ENCODE data around the gene PODXL. TPM values are rescaled to one million over a fixed set of nuclear protein-coding genes. Genes with fewer than 3 reads are reported as not detected.
A peak's percentile ranks its signal among the peaks of the same experiment; 100 is the strongest.

The PODXL gene
- total RNA-seq, 1 donor from 2014 or later: 37.7 TPM

- Histone ChIP-seq H4K20me1 (ENCODE audit: low read depth) (peaks cover 19% of the 10 kb centered on the region), H3K9me3 (ENCODE audit: low read depth) (no peaks in the 10 kb centered on the region), H3K9ac (no peak overlapping the region), H3K36me3 (no peaks in the 10 kb centered on the region), H3K27ac (no peak overlapping the region), H3F3A (ENCODE audit: low read depth) (peaks cover 25% of the 10 kb centered on the region), H3K4me2 (peak overlapping the region; percentile 83), H3K4me1 (peaks cover 29% of the 10 kb centered on the region), H3K79me2 (ENCODE audit: low read depth) (peaks cover 43% of the 10 kb centered on the region), H2AFZ (replicated peaks) (peak overlapping the region; percentile 88), H3K4me3 (peak overlapping the region; percentile 78), H3K27me3 (peaks cover 30% of the 10 kb centered on the region)
- H3K27ac Mint-ChIP-seq: no peak overlapping the region
- peak overlapping the region; percentile 88 for H3K4me3 Mint-ChIP-seq
- no peak for DNase-seq (ENCODE audit: low spot score)
- peaks cover 47% of the 10 kb centered on the region for H3K4me1 Mint-ChIP-seq
- TF ChIP-seq CTCF (IDR thresholded peaks at IDR 0.05): no peak
- no peak for TF ChIP-seq EZH2phosphoT487 (IDR thresholded peaks at IDR 0.05)
- TF ChIP-seq EZH2 (IDR thresholded peaks at IDR 0.05): no peak
- peaks cover 13% of the 10 kb centered on the region for H3K27me3 Mint-ChIP-seq (ENCODE audit: insufficient read depth, low read depth)
- peaks cover 3% of the 10 kb centered on the region for H3K36me3 Mint-ChIP-seq
- no peaks in the 10 kb centered on the region for H3K9me3 Mint-ChIP-seq
Observed at GRCh38 chr7:131556909-131557651, 652 bp upstream of the PODXL start.

GRCh38 chr7:131555552-131556052 is 826 bp downstream of the PODXL start:
- H3K27me3 Mint-ChIP-seq (ENCODE audit: insufficient read depth, low read depth): peaks cover 11% of the 10 kb centered on the region
- TF ChIP-seq EZH2phosphoT487 (IDR thresholded peaks at IDR 0.05) (no peak), EZH2 (IDR thresholded peaks at IDR 0.05) (no peak), CTCF (IDR thresholded peaks at IDR 0.05) (no peak)
- peak overlapping the region; percentile 78 for H3K4me3 ChIP-seq
- H3K27ac Mint-ChIP-seq: no peak overlapping the region
- H3F3A ChIP-seq (ENCODE audit: low read depth): peaks cover 25% of the 10 kb centered on the region
- peaks cover 29% of the 10 kb centered on the region for H3K4me1 ChIP-seq
- H3K36me3 ChIP-seq: no peaks in the 10 kb centered on the region
- peak overlapping the region; percentile 73 for H2AFZ ChIP-seq (replicated peaks)
- peaks cover 30% of the 10 kb centered on the region for H3K27me3 ChIP-seq
- no peak overlapping the region for H3K27ac ChIP-seq
- H3K9me3 ChIP-seq (ENCODE audit: low read depth): no peaks in the 10 kb centered on the region
- peak; percentile 28 for DNase-seq (ENCODE audit: low spot score)
- peak overlapping the region; percentile 91 for H3K4me3 Mint-ChIP-seq
- peaks cover 50% of the 10 kb centered on the region for H3K4me1 Mint-ChIP-seq
- H3K79me2 ChIP-seq (ENCODE audit: low read depth): peaks cover 57% of the 10 kb centered on the region
- peak overlapping the region; percentile 98 for H3K4me2 ChIP-seq
- H3K9me3 Mint-ChIP-seq: no peaks in the 10 kb centered on the region
- peaks cover 3% of the 10 kb centered on the region for H3K36me3 Mint-ChIP-seq
- peak overlapping the region; percentile 39 for H3K9ac ChIP-seq
- H4K20me1 ChIP-seq (ENCODE audit: low read depth): peaks cover 19% of the 10 kb centered on the region

- Mint-ChIP-seq H3K27ac (no peak overlapping the region), H3K9me3 (no peaks in the 10 kb centered on the region), H3K4me1 (peaks cover 50% of the 10 kb centered on the region), H3K36me3 (peaks cover 3% of the 10 kb centered on the region), H3K4me3 (peak overlapping the region; percentile 91), H3K27me3 (ENCODE audit: insufficient read depth, low read depth) (peaks cover 11% of the 10 kb centered on the region)
- Histone ChIP-seq H3K4me2 (peak overlapping the region; percentile 98), H3K36me3 (no peaks in the 10 kb centered on the region), H3K9ac (no peak overlapping the region), H3K27ac (no peak overlapping the region), H3F3A (ENCODE audit: low read depth) (peaks cover 25% of the 10 kb centered on the region), H3K4me3 (peak overlapping the region; percentile 78), H3K4me1 (peaks cover 29% of the 10 kb centered on the region), H3K79me2 (ENCODE audit: low read depth) (peaks cover 63% of the 10 kb centered on the region), H3K9me3 (ENCODE audit: low read depth) (no peaks in the 10 kb centered on the region), H4K20me1 (ENCODE audit: low read depth) (peaks cover 19% of the 10 kb centered on the region), H2AFZ (replicated peaks) (no peak overlapping the region), H3K27me3 (peaks cover 30% of the 10 kb centered on the region)
- TF ChIP-seq EZH2 (IDR thresholded peaks at IDR 0.05): no peak
- TF ChIP-seq CTCF (IDR thresholded peaks at IDR 0.05): no peak
- no peak for TF ChIP-seq EZH2phosphoT487 (IDR thresholded peaks at IDR 0.05)
- peak; percentile 10 for DNase-seq (ENCODE audit: low spot score)
Observed at GRCh38 chr7:131554880-131555516, 1.4 kb downstream of the PODXL start.

Measured in neural progenitor cell (in vitro differentiated cells).